H1 (cell line): ENCODE measurements around the gene APOBR. TPM values are rescaled to one million over a fixed set of nuclear protein-coding genes. Genes with fewer than 3 reads are reported as not detected.

Source experiments
- MAFK ChIP-seq: IDR thresholded peaks from 2 replicates; pipeline ENCODE4 v1.6.1; 2012; ENCODE audit warnings: low read depth, mild to moderate bottlenecking, improper control_type of control experiment, low read length
- polyA plus RNA-seq, 7 experiments: library from polyadenylated mRNA; depleted of rRNA in 3 of 7; stranded (reverse) in 5 of 7; unstranded in 2 of 7; fragments of >200 nt in 5 of 7; fragments of 200-250 nt in 2 of 7; gene quantifications; 1 replicate in 5 of 7; 2 replicates in 1 of 7; 4 replicates in 1 of 7; pipeline versions ENCODE4 v1.2.1 to v1.2.3, GENCODE V29; 2011 to 2013; ENCODE audit warnings: missing spikeins in 2 of 7, mixed read lengths in 2 of 7
- total RNA-seq: library from RNA; stranded (reverse); fragmentation: NEBNext Ultra II Directional; extraction: Animal tissue kit (Norgen Biotek cat#: 25700); gene quantifications from 2 replicates; pipeline ENCODE4 v1.2.1, GENCODE V29; 2021

The APOBR gene
- total and polyA plus RNA-seq, 2 of the 8 experiments (the other 6 are each of a cell fraction or from before 2014, with no cell fraction given), result not detected

GRCh38 chr16:28492511-28492910 lies 1.9 kb upstream of the APOBR start (continued):
- TF ChIP-seq MAFK, result no peak
- TF ChIP-seq, all 59 proteins: peak for 0
